ENCODE data around the gene DNAH11.
A peak's percentile ranks its signal among the peaks of the same experiment; 100 is the strongest.
"Not testable (repeated sequence)": the region's sequence is repeated elsewhere in the genome, so short reads cannot be mapped to it uniquely, and the experiment has no call there.

Gene DNAH11

DNA sequence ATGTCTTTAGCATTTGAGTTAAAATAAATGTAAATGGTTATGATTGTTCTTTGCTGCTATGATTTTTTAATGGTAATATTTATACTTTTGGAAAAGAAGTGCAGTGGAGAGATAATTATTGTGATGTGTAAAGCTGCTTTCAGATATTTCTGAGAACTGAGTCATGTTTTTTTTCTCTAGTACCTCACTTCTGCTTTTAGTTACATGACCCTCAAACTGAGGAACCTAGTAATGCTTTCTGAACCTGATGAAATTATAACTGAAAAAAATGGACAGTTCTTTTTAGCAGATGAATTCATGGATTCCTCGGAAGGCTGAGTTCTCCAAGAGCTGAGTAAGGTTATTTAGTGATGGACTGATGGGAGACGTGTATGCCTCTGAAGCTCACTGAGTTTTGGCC lies 235.1 kb downstream of the DNAH11 start:
- no peak for DNase-seq

DNA sequence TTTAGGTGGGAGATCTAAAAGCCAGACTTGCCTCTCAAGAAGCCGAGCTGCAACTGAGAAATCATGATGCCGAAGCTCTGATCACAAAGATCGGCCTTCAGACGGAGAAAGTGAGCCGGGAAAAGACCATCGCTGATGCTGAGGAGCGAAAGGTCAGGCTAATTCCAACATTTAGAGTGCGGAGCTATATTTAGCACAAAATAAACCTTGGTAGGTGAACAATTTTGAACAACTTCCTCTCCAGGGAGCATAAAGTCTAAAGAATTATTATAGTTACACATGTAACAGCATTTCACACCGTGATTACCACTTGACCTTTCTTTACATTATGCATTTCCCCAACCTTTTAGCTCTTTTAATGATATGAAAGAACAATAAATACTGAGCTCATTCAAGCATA lies 236.1 kb downstream of the DNAH11 start:
- no peak for DNase-seq

GRCh38 chr7:21782996-21783395 lies 240.2 kb downstream of the DNAH11 start:
- no peak for DNase-seq

DNA sequence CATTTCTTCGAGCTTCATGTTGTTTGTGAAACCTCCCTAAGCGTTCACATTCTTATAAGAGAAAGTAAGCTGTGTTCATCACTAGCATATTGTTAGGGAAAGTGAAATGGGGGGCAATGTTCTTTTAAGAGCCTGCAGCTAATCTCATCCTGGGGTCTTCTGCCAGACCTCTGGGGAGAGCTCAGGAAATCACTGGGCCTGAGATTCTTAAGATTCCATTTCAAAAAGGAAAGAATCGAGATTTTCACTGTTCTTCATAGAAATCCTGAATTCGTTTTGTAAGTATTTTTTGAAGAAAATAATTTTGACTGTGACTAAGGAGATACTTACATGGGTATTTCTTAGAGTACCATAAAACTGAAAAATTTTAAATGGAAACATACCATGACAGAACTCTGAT lies 242.2 kb downstream of the DNAH11 start:
- DNase-seq = no peak

GRCh38 chr7:21805791-21806190 lies 263.0 kb downstream of the DNAH11 start:
- DNase-seq = no peak

DNA sequence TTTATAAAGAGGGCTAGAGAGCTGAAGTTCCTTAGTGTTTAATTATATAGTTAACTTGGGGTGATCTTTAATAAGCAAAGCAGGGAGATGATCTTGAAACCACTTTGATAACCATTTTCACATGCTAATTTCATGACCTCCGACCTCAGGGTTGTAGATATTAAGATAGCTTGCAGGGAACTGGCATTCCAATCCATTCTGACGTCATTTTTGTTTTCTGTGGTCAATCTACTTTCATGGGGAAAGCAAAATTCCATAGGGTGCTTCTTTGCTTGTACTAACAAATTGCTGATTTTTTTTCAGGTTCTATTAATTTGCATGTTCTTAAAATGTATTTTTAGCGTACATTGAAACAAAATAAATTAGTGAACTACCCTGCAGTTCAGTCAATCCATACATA lies 263.5 kb downstream of the DNAH11 start:
- DNase-seq = no peak

DNA sequence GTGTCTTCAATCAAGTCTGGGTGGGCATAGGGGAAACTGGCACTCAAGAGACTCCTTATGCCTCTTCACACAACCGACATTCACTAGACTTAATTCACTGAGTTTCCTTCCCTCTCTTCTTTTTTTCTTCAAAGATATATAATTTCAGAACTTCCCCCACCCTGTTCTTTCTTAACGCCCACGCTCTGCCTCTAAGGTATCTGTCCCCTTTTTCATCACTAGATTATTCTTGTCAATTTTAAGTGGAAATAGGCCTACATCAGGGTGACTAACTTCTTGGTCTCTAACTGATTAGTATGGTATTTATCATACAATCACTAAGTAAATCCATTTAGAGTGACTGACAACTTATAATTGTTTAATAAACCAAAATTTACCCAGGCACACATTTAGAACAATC lies 276.2 kb downstream of the DNAH11 start:
- DNase-seq = no peak

- peak in 1 of 2 experiments; percentile 0 for DNase-seq
These were observed 286.0 kb downstream of the DNAH11 start for GRCh38 chr7:21828841-21829240.

DNA sequence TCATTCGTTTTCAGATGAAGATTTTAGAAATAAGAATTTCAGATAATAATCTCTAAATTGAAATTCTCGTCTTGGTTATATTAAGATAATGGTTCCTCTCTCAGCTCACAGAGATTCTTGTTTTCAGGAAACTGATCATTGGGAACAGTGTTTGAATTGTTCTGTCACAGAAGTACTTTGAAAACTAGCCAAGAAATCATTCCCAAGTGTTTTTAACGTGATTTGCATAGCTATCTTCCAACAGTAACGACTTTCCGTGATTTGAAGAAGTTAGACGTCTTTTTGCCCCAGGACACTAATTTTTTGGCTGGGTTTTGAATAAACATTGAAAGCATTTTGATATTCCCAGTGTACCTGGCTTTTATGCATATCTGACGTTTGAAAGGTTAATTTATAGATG lies 286.9 kb downstream of the DNAH11 start:
- no peak for DNase-seq

- no peak for DNase-seq
These were observed 301.9 kb downstream of the DNAH11 start for GRCh38 chr7:21844742-21845141.

DNA sequence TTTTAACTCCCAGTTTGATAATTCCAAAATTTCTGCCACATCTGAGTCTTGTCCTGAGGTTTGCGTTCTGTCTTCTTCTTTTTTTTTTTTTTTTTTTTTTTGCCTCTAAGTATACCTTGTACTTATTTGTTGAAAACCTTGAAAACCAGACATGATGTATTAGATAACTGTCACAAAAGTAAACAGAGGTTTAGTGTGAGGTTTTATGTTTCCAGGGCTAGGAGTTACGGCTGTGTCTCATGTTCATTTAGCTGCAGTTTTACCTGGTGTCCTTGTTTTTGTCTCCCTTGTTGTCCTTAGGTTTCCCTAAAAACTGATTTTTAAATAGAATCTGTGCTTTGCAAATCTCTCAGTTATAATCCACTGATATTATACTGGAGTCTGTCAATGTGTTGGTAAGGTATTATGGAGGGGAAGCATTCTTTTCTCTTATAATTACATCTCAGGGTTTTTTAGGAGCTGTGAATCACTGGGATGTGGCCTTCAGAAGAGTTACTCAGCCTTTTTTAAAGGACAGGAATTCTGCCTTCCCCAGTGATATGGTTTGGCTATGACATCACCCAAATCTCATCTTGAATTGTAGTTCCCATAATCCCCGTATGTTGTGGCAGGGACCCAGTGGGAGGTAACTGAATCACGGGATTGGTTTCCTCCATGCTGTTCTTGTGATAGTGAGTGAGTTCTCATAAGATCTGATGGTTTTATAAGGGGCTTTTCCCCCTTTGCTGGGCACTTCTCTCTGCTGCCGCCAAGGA lies 307.9 kb downstream of the DNAH11 start:
- no peak for DNase-seq

DNA sequence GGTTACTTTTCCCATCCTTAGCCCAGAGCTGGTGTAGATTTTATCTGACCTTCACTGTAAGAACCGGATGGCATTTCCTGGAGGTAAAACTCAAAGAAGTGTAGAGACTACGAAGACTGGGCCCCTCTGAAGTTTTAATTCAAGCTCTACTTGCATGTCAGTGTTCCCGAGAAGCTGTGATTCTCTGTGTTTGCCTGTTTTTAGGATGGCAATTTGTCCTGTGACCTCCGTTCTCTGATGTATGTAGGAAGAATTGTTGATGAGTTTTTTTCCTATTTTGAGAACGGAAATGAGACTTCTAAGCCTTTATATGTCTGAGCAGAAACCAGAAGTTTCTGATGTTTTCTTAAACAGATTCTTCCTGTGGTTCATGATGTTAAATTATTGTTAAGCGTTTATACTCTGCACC lies 308.7 kb downstream of the DNAH11 start:
- DNase-seq = no peak

GRCh38 chr7:21865631-21866204 lies 322.9 kb downstream of the DNAH11 start:
- DNase-seq = not testable (repeated sequence)

DNA sequence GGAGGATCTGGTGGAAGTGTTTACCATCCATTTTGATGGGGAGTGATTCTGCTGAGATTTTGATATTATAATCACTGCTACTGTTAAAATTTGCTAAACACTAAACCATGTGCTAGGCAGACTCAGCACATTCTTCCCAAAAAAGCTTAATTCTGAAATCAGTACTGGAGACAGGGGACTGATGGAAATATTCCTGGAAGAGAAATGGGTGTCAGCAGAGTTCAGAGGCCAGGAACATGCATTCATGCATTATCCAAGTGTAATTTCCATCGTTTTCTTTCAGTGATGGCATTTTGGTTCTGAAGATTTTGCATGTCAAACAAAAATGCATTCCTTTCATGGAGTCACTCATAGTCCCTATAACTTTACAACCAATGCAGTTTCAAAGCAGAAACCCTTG lies 323.9 kb downstream of the DNAH11 start:
- no peak for DNase-seq

- no peak for DNase-seq
These were observed 324.4 kb downstream of the DNAH11 start for GRCh38 chr7:21867226-21867625.

GRCh38 chr7:21867816-21868575 lies 325.2 kb downstream of the DNAH11 start:
- DNase-seq = peak in 1 of 2 experiments; percentile 31

GRCh38 chr7:21868576-21868850 lies 325.7 kb downstream of the DNAH11 start:
- DNase-seq = no peak

- DNase-seq = no peak
These were observed 327.1 kb downstream of the DNAH11 start for GRCh38 chr7:21869785-21870402.

GRCh38 chr7:21883069-21883468 lies 340.2 kb downstream of the DNAH11 start:
- no peak for DNase-seq

DNA sequence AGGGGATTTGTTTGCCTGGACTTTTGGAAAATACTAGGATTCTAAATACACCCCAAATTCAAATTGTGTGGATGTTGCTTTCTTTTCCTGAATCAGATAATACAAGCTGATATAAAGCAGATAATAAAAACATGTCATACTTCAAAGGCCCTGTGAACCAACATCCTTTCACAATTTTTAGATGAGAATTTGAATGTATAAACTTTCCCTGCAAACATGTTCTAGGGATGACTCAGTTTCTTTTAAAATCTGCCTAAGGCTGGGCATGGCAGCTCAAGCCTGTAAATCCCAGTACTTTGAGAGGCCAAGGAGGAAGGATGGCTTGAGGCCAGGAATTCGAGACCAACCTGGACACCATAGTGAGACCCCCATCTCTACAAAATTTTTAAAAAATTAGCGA lies 340.7 kb downstream of the DNAH11 start:
- not testable (repeated sequence) for DNase-seq

DNA sequence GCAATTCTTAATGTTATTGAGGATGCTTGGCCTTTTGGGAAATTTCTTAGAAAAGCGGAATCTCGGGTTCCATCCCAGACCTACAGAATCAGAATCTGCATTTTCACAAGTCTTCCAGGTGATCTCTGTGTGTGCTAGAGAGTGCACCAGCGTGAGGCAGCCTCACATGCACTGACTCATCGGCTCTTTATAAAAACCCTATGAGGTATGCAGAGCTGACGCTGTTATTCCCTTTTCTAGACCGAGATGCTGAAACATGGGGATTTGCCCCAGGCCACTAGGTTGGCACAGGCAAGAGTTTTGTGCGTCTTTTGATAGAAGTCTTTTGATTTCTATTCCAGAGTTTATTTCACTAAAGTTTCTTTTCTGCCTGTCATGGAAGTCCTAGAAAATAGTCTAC lies 341.7 kb downstream of the DNAH11 start:
- DNase-seq = no peak

- peak in 1 of 2 experiments; percentile 34 for DNase-seq
These were observed 343.6 kb downstream of the DNAH11 start for GRCh38 chr7:21886396-21886795.

- no peak for DNase-seq
These were observed 344.5 kb downstream of the DNAH11 start for GRCh38 chr7:21887353-21887752.

- DNase-seq = no peak
These were observed 344.9 kb downstream of the DNAH11 start for GRCh38 chr7:21887779-21888178.
